ENCODE results near the gene CABLES2.

DNA sequence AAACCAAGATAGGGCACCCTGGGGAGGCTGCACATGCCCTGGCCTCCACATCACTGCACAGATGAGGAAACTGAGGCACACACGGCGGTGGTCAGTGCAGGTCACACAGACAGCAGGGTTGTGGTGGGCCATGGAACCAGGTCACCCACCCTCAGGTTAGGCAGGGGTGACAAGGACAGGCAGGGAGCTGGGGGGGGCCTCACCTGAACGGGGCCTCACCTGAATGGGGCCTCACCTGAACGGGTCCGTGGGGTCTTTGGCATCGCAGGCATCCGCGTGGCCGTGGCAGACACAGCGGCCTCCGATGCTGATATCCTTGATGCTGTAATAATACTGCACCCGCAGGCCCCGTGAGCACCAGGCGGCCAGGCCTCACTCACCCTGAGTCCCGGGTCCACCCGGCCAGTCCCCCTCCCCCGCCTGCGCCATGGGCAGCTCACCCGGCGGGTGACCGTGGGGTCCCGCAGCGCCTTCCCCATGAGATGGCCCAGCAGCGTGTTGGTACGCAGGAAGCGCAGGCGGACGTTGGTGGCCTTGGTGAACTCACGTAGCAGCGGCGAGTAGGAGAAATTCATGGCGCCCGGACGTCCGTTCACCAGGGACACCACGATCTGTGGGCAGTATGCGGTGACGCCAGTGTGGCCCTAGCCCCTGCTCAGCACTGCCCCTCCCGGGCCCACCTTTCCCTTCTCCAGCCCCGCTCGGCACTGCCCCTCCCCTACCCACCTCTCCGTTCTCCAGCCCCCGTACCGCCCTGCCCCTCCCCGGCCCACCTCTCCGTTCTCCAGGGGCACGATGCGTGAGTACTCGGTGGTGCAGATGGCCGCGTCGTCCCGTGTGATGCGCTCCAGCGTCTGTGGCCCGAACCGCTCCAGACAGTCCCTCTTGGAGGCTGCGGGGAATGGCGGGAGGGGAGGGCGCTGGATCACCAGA, 55.4 kb downstream of the CABLES2 start:
- TF ChIP-seq GATA2 (IDR thresholded peaks at IDR 0.05; ENCODE audit: low read depth, low read length) (no peak), GATA3 (IDR thresholded peaks at IDR 0.05; ENCODE audit: low read depth, low read length) (no peak)

Measured in SH-SY5Y (cell line).